Medulla oblongata (tissue), 1 donor: Measurements from ENCODE around the gene IFT172.
"Not testable (repeated sequence)": the region's sequence is repeated elsewhere in the genome, so short reads cannot be mapped to it uniquely, and the experiment has no call there.

ENCODE experiments used
- DNase-seq: peaks from one replicate; pipeline ENCODE4 v3.0.0-alpha.2; 2015; ENCODE audit errors: extremely low spot score

IFT172 gene

DNA sequence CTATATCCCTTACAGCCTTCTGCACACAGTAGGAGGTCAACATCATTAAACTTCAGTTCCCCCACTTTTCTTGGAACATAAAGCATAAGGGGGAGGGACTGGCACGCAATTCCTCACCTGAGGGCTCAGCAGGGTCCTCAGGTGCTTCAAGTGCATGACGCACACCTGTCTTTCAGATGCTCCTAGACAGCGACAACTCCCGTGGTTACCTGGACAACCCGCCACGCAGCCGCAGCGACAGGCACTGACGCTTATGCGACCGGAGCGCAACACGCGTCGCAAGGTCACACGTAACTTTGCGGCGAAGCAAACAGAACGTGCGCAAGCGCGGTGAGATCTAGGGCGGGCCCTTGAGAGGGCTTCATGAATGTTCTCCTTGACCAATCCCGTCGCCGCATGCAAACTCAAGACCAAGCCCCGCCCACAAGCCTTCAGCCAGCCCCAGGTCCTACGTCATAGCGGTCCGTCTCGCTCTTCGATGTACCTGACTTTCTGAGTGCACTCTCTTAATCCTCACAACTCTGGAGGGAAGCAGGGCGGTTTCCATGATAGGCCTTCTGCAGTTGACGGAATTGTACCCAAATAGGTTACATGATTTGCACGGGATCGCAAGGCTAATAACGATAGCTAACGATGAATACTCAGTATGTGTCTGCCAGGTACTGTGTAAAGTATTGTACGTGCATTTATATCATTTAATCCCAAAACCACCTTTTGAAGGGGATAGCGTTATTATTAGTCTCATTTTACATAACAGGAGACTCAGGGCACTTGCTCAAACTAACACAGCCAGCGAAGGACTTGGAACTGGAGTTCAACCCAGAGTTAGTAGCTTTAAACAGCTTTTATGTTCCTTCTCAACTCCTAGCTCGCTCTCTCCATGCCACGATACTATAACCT is at the start of gene IFT172:
IFT172 (minus strand) TSS at position 246 of the 900 bp plus-strand sequence; CDS start at position 156, 90 bp downstream.
- peak; percentile 99 for DNase-seq

DNA sequence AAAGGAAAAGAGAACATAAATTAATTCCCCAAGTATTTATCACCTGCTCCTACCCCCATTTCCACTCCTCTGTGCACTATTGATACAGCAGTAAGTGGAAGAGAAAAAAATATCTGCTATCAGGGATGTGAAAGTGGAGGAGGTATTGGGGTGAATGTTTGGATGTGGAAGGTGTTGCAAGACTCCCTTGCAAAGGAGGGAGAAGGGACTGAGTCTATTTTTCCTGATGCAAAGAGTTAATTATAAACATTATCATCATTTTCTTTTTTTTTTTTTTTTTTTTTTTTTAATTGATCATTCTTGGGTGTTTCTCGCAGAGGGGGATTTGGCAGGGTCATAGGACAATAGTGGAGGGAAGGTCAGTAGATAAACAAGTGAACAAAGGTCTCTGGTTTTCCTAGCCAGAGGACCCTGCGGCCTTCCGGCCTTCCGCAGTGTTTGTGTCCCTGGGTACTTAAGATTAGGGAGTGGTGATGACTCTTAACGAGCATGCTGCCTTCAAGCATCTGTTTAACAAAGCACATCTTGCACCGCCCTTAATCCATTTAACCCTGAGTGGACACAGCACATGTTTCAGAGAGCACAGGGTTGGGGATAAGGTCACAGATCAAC is 49.4 kb upstream of the IFT172 start:
- not testable (repeated sequence) for DNase-seq

- DNase-seq, result no peak
Observed at GRCh38 chr2:27537287-27537686, 47.7 kb upstream of the IFT172 start.

DNA sequence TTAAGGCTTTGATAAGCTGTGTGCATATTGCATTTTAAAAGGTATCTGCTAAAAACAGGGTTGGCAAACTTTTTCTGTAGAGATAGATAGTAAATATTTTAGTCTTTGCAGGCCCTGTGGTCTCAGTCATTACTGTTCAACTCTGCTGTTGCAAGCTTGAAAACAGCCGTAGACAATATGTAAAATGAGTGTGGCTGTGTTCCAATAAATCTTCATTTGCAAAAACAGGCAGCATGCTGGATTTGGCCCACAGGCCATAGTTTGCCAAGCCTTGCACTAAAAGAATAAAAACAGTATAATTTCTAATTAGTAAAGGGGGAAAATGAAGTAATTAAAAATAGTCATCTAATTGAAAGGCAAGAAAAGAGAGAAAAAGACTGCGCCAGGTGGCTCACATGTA is 42.4 kb upstream of the IFT172 start:
- DNase-seq, result no peak

- DNase-seq, result no peak
Observed at GRCh38 chr2:27527182-27527581, 37.6 kb upstream of the IFT172 start.

- DNase-seq, result no peak
Observed at GRCh38 chr2:27522400-27522945, 32.9 kb upstream of the IFT172 start.

DNA sequence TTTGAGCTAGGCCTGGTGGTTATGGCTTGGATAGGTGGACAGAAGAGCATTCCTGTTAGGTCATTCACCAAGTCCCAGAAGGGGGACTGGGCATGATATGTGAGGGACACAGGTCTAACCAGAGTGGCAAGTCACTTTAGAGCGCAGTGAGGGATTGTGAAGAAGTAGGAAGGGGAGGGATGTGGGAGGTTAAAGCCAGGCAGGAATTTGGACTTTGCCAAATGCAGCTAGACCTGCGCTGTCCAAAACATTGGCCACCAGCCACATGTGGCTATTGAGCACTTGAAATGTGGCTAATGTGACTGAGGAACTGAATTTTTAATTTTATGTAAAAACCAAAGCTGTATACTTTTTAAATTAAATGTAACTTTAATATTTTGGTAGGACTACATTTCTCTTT is 30.8 kb upstream of the IFT172 start:
- no peak for DNase-seq

GRCh38 chr2:27518782-27519113 is 29.2 kb upstream of the IFT172 start:
- no peak for DNase-seq

GRCh38 chr2:27518113-27518781 is 28.7 kb upstream of the IFT172 start:
- no peak for DNase-seq

DNA sequence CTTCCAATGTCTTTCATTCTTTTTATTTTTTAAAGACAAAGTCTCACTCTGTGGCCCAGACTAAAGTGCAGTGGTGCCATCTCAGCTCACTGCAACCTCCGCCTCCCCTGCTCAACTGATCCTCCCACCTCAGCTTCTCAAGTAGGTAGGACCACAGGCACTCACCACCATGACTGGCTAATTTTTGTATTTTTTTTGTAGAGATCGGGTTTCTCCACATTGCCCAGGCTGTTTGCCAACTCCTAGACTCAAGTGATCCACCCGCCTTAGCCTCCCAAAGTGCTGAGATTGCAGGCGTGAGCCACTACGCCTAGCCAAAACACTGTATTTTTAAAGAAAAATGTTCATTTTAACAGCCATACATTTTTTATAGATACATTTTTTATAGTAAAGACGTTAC is 19.8 kb upstream of the IFT172 start:
- no peak for DNase-seq

- no peak for DNase-seq
Observed at GRCh38 chr2:27507293-27507692, 17.8 kb upstream of the IFT172 start.

GRCh38 chr2:27506587-27506986 is 17.0 kb upstream of the IFT172 start:
- DNase-seq, result no peak

- DNase-seq, result no peak
Observed at GRCh38 chr2:27502142-27502541, 12.6 kb upstream of the IFT172 start.

DNA sequence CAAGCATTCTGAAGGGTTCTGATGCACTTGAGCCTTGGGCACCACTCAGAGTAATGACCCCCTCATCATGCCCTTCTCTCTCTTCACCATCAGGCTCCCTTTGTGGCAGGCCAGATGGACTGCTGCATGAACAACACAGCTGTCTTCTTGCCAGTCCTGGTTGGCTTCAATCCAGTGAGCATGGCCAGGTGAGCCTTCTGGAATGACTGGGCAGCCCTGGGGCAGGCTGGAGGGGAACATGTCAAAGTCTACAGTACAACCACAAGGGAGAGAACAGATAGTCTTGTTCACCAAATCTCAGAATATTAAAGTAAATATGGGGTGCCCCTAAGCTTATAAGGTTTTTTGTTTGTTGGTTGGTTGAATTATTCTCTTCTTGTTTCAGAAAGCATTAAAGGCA is 11.5 kb upstream of the IFT172 start:
- no peak for DNase-seq

- no peak for DNase-seq
Observed at GRCh38 chr2:27498975-27499374, 9.4 kb upstream of the IFT172 start.

GRCh38 chr2:27497288-27497627 is 7.7 kb upstream of the IFT172 start:
- DNase-seq, result no peak

- DNase-seq, result no peak
Observed at GRCh38 chr2:27496357-27497287, 7.1 kb upstream of the IFT172 start, which contains the start of gene GCKR. Gene GCKR, plus strand, starts transcription at chr2:27496839. Its CDS starts 66 bp downstream, at chr2:27496905.

DNA sequence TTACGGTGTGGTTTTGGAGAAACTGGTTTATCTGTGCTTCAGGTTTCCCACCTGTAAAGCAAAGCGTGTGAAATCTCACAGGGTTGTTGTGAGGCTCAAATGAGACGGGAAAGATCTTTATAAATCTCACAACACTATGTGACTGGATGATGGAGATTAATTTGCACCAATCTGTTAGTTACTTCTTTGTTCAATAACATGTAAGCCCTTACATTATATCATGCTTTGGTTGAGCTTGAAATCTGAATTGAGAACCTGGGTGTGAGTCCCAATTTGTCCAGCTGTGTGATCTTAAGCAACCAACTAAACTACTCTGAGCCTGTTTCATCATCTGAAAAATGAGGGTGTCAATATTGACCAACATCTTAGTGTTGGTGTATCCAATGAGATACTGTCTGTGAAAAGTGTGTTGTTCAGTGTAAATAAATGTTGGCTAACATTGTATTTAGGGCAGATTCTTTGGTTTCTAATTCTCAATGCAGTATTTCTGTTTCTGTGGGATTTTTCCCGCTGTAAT is 6.4 kb upstream of the IFT172 start:
- no peak for DNase-seq

GRCh38 chr2:27494944-27495554 is 5.5 kb upstream of the IFT172 start, which contains the start of gene FNDC4:
Gene FNDC4, minus strand, starts transcription at chr2:27495200. Its CDS starts 521 bp downstream, at chr2:27494679.
- DNase-seq, result no peak

DNA sequence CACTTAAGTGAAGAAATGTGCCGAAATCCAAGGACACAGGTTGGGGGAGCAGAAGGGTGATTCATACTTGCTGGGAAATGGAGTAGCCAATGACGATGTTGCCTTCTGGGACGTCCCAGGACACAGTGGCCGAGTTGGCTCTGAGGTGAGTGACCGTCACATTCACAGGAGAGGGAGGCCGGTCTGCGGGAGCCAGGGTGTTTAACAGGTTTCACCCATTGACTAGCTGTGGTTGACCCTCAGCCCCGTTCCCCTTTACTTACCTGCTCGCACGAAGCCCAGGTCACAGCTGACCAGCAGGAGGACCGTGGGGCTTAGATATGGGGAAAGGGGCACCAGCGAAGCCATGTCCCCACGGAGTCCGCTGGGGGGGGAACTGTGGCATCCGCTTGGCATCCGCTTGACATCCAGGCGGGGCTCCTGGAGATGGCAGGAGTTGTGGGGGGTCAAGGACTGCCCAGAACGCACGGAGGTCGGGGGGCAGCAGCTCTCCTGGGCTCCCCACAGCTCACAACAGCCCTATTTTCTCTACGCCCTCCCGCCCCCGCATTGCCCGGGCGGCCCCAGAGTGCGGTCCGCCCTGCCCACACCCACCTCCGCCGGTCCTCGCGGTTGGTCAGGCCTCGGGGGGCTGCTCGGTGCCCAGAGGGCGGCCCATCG is 4.9 kb upstream of the IFT172 start:
- peak; percentile 21 for DNase-seq
